Thyroid gland (tissue), 4 donors: Measurements from ENCODE around the gene CLUH.

Source experiments
- POLR2A ChIP-seq, 2 donors: fragments of 450-650 bp; IDR thresholded peaks; one replicate each; pipeline ENCODE4 v1.6.1; 2017; ENCODE audit warnings: antibody characterized with exemption in 2 of 2, mild to moderate bottlenecking in 2 of 2, moderate library complexity in 1 of 2
- TF ChIP-seq, protein P1 (sequence below), 6 experiments: fragments of 200-600 bp in 3 of 6; fragments of 450-650 bp in 3 of 6; sonication (generic) in 3 of 6; IDR thresholded peaks; one replicate each; pipeline ENCODE4 v1.5.1; 2016 to 2019; ENCODE audit warnings: antibody characterized with exemption in 6 of 6, mild to moderate bottlenecking in 2 of 6, inconsistent platforms in 1 of 6, moderate library complexity in 1 of 6

DNA sequence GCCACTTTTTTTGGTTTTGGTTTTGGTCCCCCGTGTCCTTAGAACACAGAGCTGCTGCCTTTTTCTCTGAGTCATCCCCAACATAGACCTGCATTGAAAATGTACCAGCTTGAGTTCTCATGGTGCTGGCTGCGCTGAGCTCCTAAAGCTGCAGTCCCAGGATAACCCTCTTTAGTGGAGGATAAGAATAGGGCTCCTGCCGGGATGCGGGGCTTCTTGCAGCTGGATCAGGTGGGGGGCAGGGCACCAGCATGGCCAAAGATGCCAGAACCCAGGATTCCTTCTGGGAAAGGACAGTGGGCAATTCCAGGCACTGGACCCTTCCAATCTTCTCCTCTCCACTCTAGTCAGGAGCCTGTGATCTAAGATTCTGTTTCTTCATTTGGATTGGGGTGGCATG is 8.3 kb upstream of the CLUH start:
- TF ChIP-seq POLR2A (IDR thresholded peaks at IDR 0.05): no peak
- TF ChIP-seq, protein P1, sequence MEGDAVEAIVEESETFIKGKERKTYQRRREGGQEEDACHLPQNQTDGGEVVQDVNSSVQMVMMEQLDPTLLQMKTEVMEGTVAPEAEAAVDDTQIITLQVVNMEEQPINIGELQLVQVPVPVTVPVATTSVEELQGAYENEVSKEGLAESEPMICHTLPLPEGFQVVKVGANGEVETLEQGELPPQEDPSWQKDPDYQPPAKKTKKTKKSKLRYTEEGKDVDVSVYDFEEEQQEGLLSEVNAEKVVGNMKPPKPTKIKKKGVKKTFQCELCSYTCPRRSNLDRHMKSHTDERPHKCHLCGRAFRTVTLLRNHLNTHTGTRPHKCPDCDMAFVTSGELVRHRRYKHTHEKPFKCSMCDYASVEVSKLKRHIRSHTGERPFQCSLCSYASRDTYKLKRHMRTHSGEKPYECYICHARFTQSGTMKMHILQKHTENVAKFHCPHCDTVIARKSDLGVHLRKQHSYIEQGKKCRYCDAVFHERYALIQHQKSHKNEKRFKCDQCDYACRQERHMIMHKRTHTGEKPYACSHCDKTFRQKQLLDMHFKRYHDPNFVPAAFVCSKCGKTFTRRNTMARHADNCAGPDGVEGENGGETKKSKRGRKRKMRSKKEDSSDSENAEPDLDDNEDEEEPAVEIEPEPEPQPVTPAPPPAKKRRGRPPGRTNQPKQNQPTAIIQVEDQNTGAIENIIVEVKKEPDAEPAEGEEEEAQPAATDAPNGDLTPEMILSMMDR (IDR thresholded peaks at IDR 0.05): no peak
